Neural progenitor cell (in vitro differentiated cells): Measurements from ENCODE around the gene IGHMBP2. TPM values are rescaled to one million over a fixed set of nuclear protein-coding genes. Genes with fewer than 3 reads are reported as not detected.

Source experiments
- DNase-seq: peaks from one replicate; pipeline ENCODE4 v3.0.0-alpha.2; 2016; ENCODE audit warnings: low spot score
- H2AFZ ChIP-seq: fragments of 200-600 bp; sonication (generic); replicated peaks from 2 replicates; pipeline ENCODE4 v1.6.1; 2016; ENCODE audit warnings: antibody characterized with exemption
- H3F3A ChIP-seq: fragments of 200-600 bp; sonication (generic); 2 replicates; pipeline ENCODE4 v1.6.1; 2016; ENCODE audit warnings: antibody characterized with exemption, low read depth
- H3K27ac ChIP-seq: fragments of 200-600 bp; sonication (generic); 2 replicates; pipeline ENCODE4 v1.5.1; 2016; ENCODE audit warnings: mild to moderate bottlenecking
- H3K27me3 ChIP-seq: fragments of 200-600 bp; sonication (generic); 2 replicates; pipeline ENCODE4 v1.6.1; 2016; ENCODE audit warnings: mild to moderate bottlenecking, moderate library complexity
- H3K36me3 ChIP-seq: fragments of 200-600 bp; sonication (generic); 2 replicates; pipeline ENCODE4 v1.5.1; 2016
- H3K4me1 ChIP-seq: fragments of 200-600 bp; sonication (generic); 2 replicates; pipeline ENCODE4 v1.6.1; 2016; ENCODE audit warnings: mixed run types
- H3K4me2 ChIP-seq: fragments of 200-600 bp; sonication (generic); 2 replicates; pipeline ENCODE4 v1.6.1; 2016
- H3K4me3 ChIP-seq: fragments of 200-600 bp; sonication (generic); 2 replicates; pipeline ENCODE4 v1.5.1; 2016
- H3K79me2 ChIP-seq: fragments of 200-600 bp; sonication (generic); 2 replicates; pipeline ENCODE4 v1.6.1; 2016; ENCODE audit warnings: low read depth
- H3K9ac ChIP-seq: fragments of 200-600 bp; sonication (generic); 2 replicates; pipeline ENCODE4 v1.6.1; 2016
- H3K9me3 ChIP-seq: fragments of 200-600 bp; sonication (generic); 2 replicates; pipeline ENCODE4 v1.5.1; 2016; ENCODE audit warnings: low read depth
- H4K20me1 ChIP-seq: fragments of 200-600 bp; sonication (generic); 2 replicates; pipeline ENCODE4 v1.6.1; 2016; ENCODE audit warnings: low read depth
- H3K27ac Mint-ChIP-seq: 3 replicates; pipeline ENCODE4 v1.8.0; 2021; ENCODE audit warnings: mixed read lengths
- H3K27me3 Mint-ChIP-seq: 2 replicates; pipeline ENCODE4 v1.8.0; 2022; ENCODE audit warnings: low read depth, mild to moderate bottlenecking, inconsistent platforms, moderate library complexity, mixed read lengths; ENCODE audit not compliant: insufficient read depth
- H3K36me3 Mint-ChIP-seq: 3 replicates; pipeline ENCODE4 v1.8.0; 2021; ENCODE audit warnings: mixed read lengths
- H3K4me1 Mint-ChIP-seq: 3 replicates; pipeline ENCODE4 v1.8.0; 2021; ENCODE audit warnings: mixed read lengths
- H3K4me3 Mint-ChIP-seq: 3 replicates; pipeline ENCODE4 v1.8.0; 2021; ENCODE audit warnings: mild to moderate bottlenecking, moderate library complexity, mixed read lengths
- H3K9me3 Mint-ChIP-seq: 3 replicates; pipeline ENCODE4 v1.8.0; 2020; ENCODE audit warnings: mixed read lengths
- CTCF ChIP-seq: fragments of 200-600 bp; sonication (generic); IDR thresholded peaks from 2 replicates; pipeline ENCODE4 v1.5.1; 2017; ENCODE audit warnings: antibody characterized with exemption, mild to moderate bottlenecking
- EZH2 ChIP-seq: fragments of 200-600 bp; sonication (generic); IDR thresholded peaks from 2 replicates; pipeline ENCODE4 v1.6.1; 2017; ENCODE audit warnings: antibody characterized with exemption, mild to moderate bottlenecking, moderate library complexity
- EZH2phosphoT487 ChIP-seq: fragments of 200-600 bp; sonication (generic); IDR thresholded peaks from 2 replicates; pipeline ENCODE4 v1.6.1; 2017; ENCODE audit warnings: antibody characterized with exemption
- total RNA-seq: library from RNA; depleted of rRNA; stranded (reverse); fragments of >200 nt; gene quantifications from 2 replicates; pipeline ENCODE4 v1.2.3, GENCODE V29; 2015; ENCODE audit warnings: low replicate concordance

Gene IGHMBP2
- total RNA-seq, 1 donor from 2014 or later = 13.6 TPM

- H3K4me2 ChIP-seq = no peak overlapping the region
- H3K4me1 ChIP-seq = peaks cover 2% of the 10 kb centered on the region
- no peaks in the 10 kb centered on the region for H3K27me3 ChIP-seq
- DNase-seq = no peak
- H3K79me2 ChIP-seq = no peaks in the 10 kb centered on the region
- H4K20me1 ChIP-seq = no peaks in the 10 kb centered on the region
- no peak overlapping the region for H2AFZ ChIP-seq
- no peaks in the 10 kb centered on the region for H3F3A ChIP-seq
- peaks cover 2% of the 10 kb centered on the region for H3K36me3 Mint-ChIP-seq
- H3K4me3 Mint-ChIP-seq = no peak overlapping the region
- no peaks in the 10 kb centered on the region for H3K9me3 Mint-ChIP-seq
- H3K27ac Mint-ChIP-seq = no peak overlapping the region
- no peak overlapping the region for H3K27ac ChIP-seq
- H3K9me3 ChIP-seq = no peaks in the 10 kb centered on the region
- no peaks in the 10 kb centered on the region for H3K36me3 ChIP-seq
- TF ChIP-seq EZH2 = no peak
- peaks cover under 1% of the 10 kb centered on the region for H3K4me1 Mint-ChIP-seq
- H3K9ac ChIP-seq = no peak overlapping the region
- no peak overlapping the region for H3K4me3 ChIP-seq
- peaks cover 2% of the 10 kb centered on the region for H3K27me3 Mint-ChIP-seq
These were observed 39.1 kb downstream of the IGHMBP2 start for GRCh38 chr11:68942751-68943271.

- Histone ChIP-seq H3K79me2 (no peaks in the 10 kb centered on the region), H3K4me3 (no peak overlapping the region), H3K27ac (no peak overlapping the region), H3K4me1 (peaks cover 18% of the 10 kb centered on the region), H3K27me3 (no peaks in the 10 kb centered on the region), H4K20me1 (peaks cover 7% of the 10 kb centered on the region), H3K4me2 (no peak overlapping the region), H3F3A (peaks cover 11% of the 10 kb centered on the region), H3K9ac (no peak overlapping the region), H2AFZ (no peak overlapping the region), H3K9me3 (no peaks in the 10 kb centered on the region), H3K36me3 (no peaks in the 10 kb centered on the region)
- no peak for DNase-seq
- TF ChIP-seq CTCF (no peak), EZH2phosphoT487 (no peak), EZH2 (no peak)
- Mint-ChIP-seq H3K27ac (no peak overlapping the region), H3K27me3 (peaks cover 7% of the 10 kb centered on the region), H3K9me3 (no peaks in the 10 kb centered on the region), H3K4me1 (peaks cover 26% of the 10 kb centered on the region), H3K4me3 (no peak overlapping the region), H3K36me3 (no peaks in the 10 kb centered on the region)
These were observed 42.9 kb downstream of the IGHMBP2 start for GRCh38 chr11:68946416-68947090.

- Mint-ChIP-seq H3K36me3 (no peaks in the 10 kb centered on the region), H3K4me1 (peaks cover 29% of the 10 kb centered on the region), H3K27ac (no peak overlapping the region), H3K27me3 (peaks cover 7% of the 10 kb centered on the region), H3K9me3 (no peaks in the 10 kb centered on the region), H3K4me3 (no peak overlapping the region)
- H3F3A ChIP-seq = peaks cover 11% of the 10 kb centered on the region
- H3K4me2 ChIP-seq = no peak overlapping the region
- H3K27ac ChIP-seq = no peak overlapping the region
- H3K9ac ChIP-seq = no peak overlapping the region
- no peaks in the 10 kb centered on the region for H3K27me3 ChIP-seq
- no peak for TF ChIP-seq EZH2
- TF ChIP-seq CTCF = no peak
- no peak for TF ChIP-seq EZH2phosphoT487
- H3K79me2 ChIP-seq = no peaks in the 10 kb centered on the region
- peaks cover 18% of the 10 kb centered on the region for H3K4me1 ChIP-seq
- peaks cover 7% of the 10 kb centered on the region for H4K20me1 ChIP-seq
- DNase-seq = no peak
- H3K4me3 ChIP-seq = no peak overlapping the region
- H3K9me3 ChIP-seq = no peaks in the 10 kb centered on the region
- no peaks in the 10 kb centered on the region for H3K36me3 ChIP-seq
- no peak overlapping the region for H2AFZ ChIP-seq
These were observed 43.5 kb downstream of the IGHMBP2 start for GRCh38 chr11:68947151-68947550.

- no peak for DNase-seq
- Histone ChIP-seq H2AFZ (no peak overlapping the region), H3K27ac (no peak overlapping the region), H3K4me1 (peaks cover 18% of the 10 kb centered on the region), H3K9me3 (no peaks in the 10 kb centered on the region), H4K20me1 (peaks cover 7% of the 10 kb centered on the region), H3K9ac (no peak overlapping the region), H3F3A (peaks cover 11% of the 10 kb centered on the region), H3K27me3 (no peaks in the 10 kb centered on the region), H3K36me3 (no peaks in the 10 kb centered on the region), H3K79me2 (no peaks in the 10 kb centered on the region), H3K4me3 (no peak overlapping the region), H3K4me2 (no peak overlapping the region)
- no peak overlapping the region for H3K4me3 Mint-ChIP-seq
- H3K27me3 Mint-ChIP-seq = peaks cover 7% of the 10 kb centered on the region
- TF ChIP-seq EZH2phosphoT487 (no peak), EZH2 (no peak), CTCF (no peak)
- H3K4me1 Mint-ChIP-seq = peaks cover 29% of the 10 kb centered on the region
- H3K36me3 Mint-ChIP-seq = no peaks in the 10 kb centered on the region
- no peaks in the 10 kb centered on the region for H3K9me3 Mint-ChIP-seq
- H3K27ac Mint-ChIP-seq = no peak overlapping the region
These were observed 44.8 kb downstream of the IGHMBP2 start for GRCh38 chr11:68948496-68948895.
